ENCODE data around the gene NINJ2. TPM values are rescaled to one million over a fixed set of nuclear protein-coding genes. Genes with fewer than 3 reads are reported as not detected.
A peak's percentile ranks its signal among the peaks of the same experiment; 100 is the strongest.
"Not testable (repeated sequence)": the region's sequence is repeated elsewhere in the genome, so short reads cannot be mapped to it uniquely, and the experiment has no call there.

NINJ2 gene
- total RNA-seq, 2 donors from 2014 or later = 5.2 to 7.0 TPM

GRCh38 chr12:645563-646071, 17.6 kb downstream of the NINJ2 start:
- DNase-seq = peak; percentile 83
- ATAC-seq = peak; percentile 13 to 56
- intact Hi-C loops (cut with DNase I) = loop anchor here in 1 of 2 donors (10.0 kb wide), 1 partner anchor 61 kb away; no protein-coding TSS in a partner anchor

GRCh38 chr12:644818-645552, 18.3 kb downstream of the NINJ2 start:
- ATAC-seq = peak in 1 of 2 donors; percentile 5
- peak; percentile 40 for DNase-seq
- intact Hi-C loops (cut with DNase I) = loop anchor here in 1 of 2 donors (10.0 kb wide), 1 partner anchor 60 kb away; no protein-coding TSS in a partner anchor

GRCh38 chr12:644303-644639, 19.0 kb downstream of the NINJ2 start:
- DNase-seq (no peak), ATAC-seq (no peak)
- intact Hi-C loops (cut with DNase I) = loop anchor here in 1 of 2 donors (10.0 kb wide), 1 partner anchor 59 kb away; no protein-coding TSS in a partner anchor

- DNase-seq (peak; percentile 70), ATAC-seq (no peak)
- intact Hi-C loops (cut with DNase I) = loop anchor here (2.0 to 10.0 kb wide), 2 partner anchors 59 to 107 kb away; no protein-coding TSS in a partner anchor
Observed at GRCh38 chr12:643475-644302, 19.6 kb downstream of the NINJ2 start.

GRCh38 chr12:642633-643474, 20.4 kb downstream of the NINJ2 start:
- DNase-seq = peak; percentile 87
- peak; percentile 78 to 89 for ATAC-seq
- intact Hi-C loops (cut with DNase I) = loop anchor here (2.0 to 10.0 kb wide), 2 partner anchors 58 to 108 kb away; no protein-coding TSS in a partner anchor

- not testable (repeated sequence) for ATAC-seq, DNase-seq
- intact Hi-C loops (cut with DNase I) = loop anchor here in 1 of 2 donors (10.0 kb wide), 1 partner anchor 57 kb away; no protein-coding TSS in a partner anchor
Observed at GRCh38 chr12:641321-641720, 21.9 kb downstream of the NINJ2 start.

- no peak for DNase-seq
- no peak for ATAC-seq
- intact Hi-C loops (cut with DNase I) = loop anchor here in 1 of 2 donors (10.0 kb wide), 1 partner anchor 56 kb away; no protein-coding TSS in a partner anchor
Observed at GRCh38 chr12:640773-641172, 22.5 kb downstream of the NINJ2 start.

GRCh38 chr12:639988-640387, 23.3 kb downstream of the NINJ2 start:
- no peak for ATAC-seq
- intact Hi-C loops (cut with DNase I) = loop anchor here in 1 of 2 donors (10.0 kb wide), 1 partner anchor 55 kb away; no protein-coding TSS in a partner anchor
- no peak for DNase-seq

GRCh38 chr12:639566-639965, 23.7 kb downstream of the NINJ2 start:
- intact Hi-C loops (cut with DNase I) = no loop called here
- no peak for DNase-seq
- no peak for ATAC-seq

- intact Hi-C loops (cut with DNase I) = no loop called here
- ATAC-seq (no peak), DNase-seq (no peak)
Observed at GRCh38 chr12:638953-639557, 24.2 kb downstream of the NINJ2 start.

GRCh38 chr12:636632-637031, 26.6 kb downstream of the NINJ2 start:
- DNase-seq (no peak), ATAC-seq (no peak)
- intact Hi-C loops (cut with DNase I) = no loop called here

- no peak for ATAC-seq
- DNase-seq = no peak
- intact Hi-C loops (cut with DNase I) = loop anchor here in 1 of 2 donors (5.0 kb wide), 1 partner anchor 61 kb away; no protein-coding TSS in a partner anchor
Observed at GRCh38 chr12:633731-634130, 29.5 kb downstream of the NINJ2 start.

GRCh38 chr12:632102-632696, 31.0 kb downstream of the NINJ2 start:
- peak; percentile 28 to 78 for ATAC-seq
- intact Hi-C loops (cut with DNase I) = loop anchor here in 1 of 2 donors (5.0 kb wide), 1 partner anchor 60 kb away; no protein-coding TSS in a partner anchor
- no peak for DNase-seq

- ATAC-seq (peak; percentile 75 to 83), DNase-seq (peak; percentile 72)
- intact Hi-C loops (cut with DNase I) = loop anchor here in 1 of 2 donors (5.0 kb wide), 1 partner anchor 59 kb away; no protein-coding TSS in a partner anchor
Observed at GRCh38 chr12:630656-631632, 32.3 kb downstream of the NINJ2 start.

- intact Hi-C loops (cut with DNase I); ATAC-seq; DNase-seq: not testable (repeated sequence)
Observed at GRCh38 chr12:628742-629078, 34.5 kb downstream of the NINJ2 start.

- ATAC-seq (no peak), DNase-seq (no peak)
- intact Hi-C loops (cut with DNase I) = no loop called here
Observed at GRCh38 chr12:627863-628741, 35.1 kb downstream of the NINJ2 start.

Measured in left cardiac atrium (tissue), 4 donors.